AML-193 (cell line): ENCODE results near the gene CBLN3.

Source experiments
- DNase-seq, 2 experiments: peaks; one replicate each; lab custom pipeline; 2025; lab: John Stamatoyannopoulos, UW

Gene CBLN3

DNA sequence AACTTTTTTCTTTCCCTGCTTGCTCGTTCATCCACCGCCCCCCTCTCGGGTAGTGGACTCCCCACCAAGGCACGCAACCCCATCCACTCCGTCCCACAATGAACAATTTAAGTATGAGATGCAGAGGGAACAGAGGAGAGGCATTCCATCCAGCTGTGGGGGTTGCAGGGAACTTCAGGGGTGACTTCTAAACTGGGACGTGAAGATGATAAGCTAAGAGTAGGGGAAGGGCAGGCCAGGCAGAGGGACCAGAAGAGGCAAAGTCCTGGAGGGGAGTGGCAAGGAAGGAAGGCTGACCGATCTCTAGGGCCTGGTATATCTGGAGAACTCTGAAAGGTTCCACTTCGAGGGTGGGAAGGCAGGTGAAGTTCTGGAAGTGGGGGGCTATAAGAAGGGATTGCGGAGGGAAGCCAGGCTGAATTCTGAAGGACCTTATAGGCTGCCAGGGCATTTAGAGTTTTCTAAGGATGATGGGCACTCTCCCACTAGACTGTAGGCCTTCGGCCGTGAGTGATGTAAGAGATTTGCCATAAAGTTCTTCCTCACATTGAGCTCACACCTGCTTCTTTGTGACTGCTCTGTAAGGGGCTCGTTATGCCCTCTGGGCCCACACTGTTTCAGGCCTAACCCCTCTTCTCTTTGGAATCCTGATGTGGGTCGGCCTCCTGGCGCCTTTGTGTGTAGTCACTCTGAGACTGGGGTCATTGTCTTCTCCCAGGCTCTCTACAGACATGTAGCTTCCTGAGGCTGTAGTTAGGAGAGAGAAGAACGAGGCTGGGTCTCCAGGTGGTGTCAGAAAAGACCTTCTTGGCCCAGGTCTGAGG, 49.3 kb downstream of the CBLN3 start:
- no peak for DNase-seq

DNA sequence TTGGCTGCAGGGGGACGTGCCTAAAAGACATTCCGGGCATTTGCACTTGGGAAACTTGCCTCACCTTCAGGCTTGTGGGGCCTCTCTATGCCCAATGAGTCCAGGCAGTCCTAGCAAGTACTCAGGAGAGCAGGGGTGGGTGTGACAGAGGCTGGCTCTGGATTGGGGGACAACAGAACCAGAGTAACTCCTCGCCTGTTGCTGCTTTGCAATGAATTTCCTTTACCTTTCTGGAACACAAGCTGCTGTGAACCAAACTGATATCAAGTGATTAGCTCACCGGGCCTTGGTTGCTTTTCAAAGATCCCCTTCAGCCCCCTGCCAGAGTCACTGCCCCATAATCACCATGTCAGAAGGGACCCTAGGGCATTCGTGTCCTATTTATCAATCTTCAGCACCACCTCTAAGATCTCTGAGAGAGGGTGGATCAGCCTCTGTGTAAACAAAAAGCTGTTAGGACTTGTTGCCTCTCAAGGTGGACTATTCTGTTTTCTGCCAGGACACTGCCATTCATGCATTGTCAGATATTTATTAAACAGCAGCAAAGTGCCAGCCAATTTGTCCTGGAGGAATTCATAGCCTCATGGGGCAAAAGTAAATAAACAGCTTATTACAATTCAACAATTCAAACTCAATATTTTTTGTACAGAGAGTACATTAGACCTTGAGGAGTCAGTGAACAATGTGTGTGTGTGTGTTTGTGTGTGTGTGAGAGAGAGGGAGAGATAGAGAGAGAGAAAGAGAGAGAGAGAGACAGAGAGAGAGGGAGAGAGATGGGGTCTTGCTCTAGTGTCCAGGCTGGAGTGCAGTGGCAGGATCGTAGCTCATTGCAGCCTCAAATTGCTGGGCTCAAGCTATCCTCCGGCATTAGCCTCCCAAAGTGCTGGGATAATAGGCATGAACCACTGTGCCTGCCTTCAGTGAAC, 50.2 kb downstream of the CBLN3 start:
- DNase-seq: no peak

DNA sequence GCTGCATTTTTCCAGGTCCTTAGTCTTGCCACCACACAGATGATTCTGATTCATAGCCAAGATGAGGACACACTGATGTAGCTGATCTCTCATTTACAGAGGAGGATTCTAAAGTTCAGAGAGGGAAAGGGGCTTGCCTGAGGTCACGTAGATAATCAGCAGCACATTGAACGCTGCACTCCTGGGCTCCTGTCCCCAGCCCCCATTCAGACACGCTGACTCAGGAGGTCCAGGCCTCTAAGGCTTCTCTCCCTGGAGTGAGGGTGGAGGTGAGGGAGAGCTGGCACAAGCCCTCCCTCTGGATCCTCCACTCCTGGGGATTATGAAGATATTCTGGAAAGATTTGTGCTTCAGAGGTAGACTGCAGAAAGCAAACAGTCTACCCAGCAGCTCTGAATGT, 51.1 kb downstream of the CBLN3 start:
- DNase-seq: no peak

DNA sequence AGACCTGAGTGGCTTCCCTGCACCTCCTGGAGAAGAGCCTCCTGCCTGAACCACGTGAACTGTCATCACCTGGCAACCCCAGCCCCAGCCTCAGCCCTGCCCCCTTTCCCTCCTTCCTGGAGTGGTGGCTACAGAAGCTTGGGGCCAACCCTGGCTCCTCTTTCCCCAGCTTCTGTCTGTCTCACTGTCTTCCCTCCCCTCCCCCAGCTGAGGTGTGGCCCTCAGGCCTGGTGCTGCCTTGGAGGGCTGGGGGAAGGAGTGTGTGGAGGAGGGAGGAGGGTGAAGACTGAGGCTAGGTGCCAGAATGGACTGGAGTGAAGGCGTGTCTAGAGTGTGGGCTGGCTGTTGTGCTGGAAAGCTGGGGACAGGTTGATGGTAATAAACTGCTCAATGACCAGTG, 51.8 kb downstream of the CBLN3 start:
- no peak for DNase-seq

DNA sequence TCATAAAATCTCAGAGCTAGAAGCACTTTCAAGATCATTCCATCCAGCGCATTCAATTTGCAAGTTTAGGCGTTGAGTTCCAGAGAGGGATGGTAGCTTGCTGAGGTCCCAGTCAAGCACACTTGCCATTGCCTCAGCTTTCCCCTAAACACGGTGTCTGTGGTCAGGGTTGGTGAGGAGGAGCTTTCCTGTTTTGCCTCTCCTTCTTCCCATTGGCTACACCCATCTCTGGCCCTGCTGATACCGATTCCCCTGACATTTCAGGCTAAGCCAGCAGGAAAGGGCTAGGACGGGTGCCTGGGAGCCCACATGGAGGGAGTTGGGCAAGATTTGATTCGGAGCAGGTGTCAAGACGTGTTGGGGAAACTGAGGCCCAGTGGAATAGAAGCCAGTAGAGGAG, 52.3 kb downstream of the CBLN3 start:
- no peak for DNase-seq
